ENCODE data around the gene KCNK17. TPM values are rescaled to one million over a fixed set of nuclear protein-coding genes. Genes with fewer than 3 reads are reported as not detected.

KCNK17 gene
- total RNA-seq, 1 experiment from 2014 or later, result not detected

GRCh38 chr6:39363280-39363679, 49.1 kb upstream of the KCNK17 start:
- H3K27ac ChIP-seq (ENCODE audit: low read depth, low read length), result no peak overlapping the region
- no peaks in the 10 kb centered on the region for H3K9me2 ChIP-seq (ENCODE audit: insufficient read depth)
- no peak overlapping the region for H2AFZ ChIP-seq (ENCODE audit: low read depth, low read length, poor library complexity, severe bottlenecking)
- TF ChIP-seq JUND (IDR thresholded peaks at IDR 0.05), result no peak
- no peak for TF ChIP-seq ZBTB33 (IDR thresholded peaks at IDR 0.05; ENCODE audit: extremely low read depth, insufficient replicate concordance, low read length)
- no peak for TF ChIP-seq ELF1 (IDR thresholded peaks at IDR 0.05; ENCODE audit: borderline replicate concordance, low read depth)
- TF ChIP-seq REST (IDR thresholded peaks at IDR 0.05; ENCODE audit: low read depth), result no peak
- TF ChIP-seq RAD21 (IDR thresholded peaks at IDR 0.05; ENCODE audit: low read depth), result no peak
- no peak for TF ChIP-seq ZFX (IDR thresholded peaks at IDR 0.05)
- TF ChIP-seq CTCF (IDR thresholded peaks at IDR 0.05 in 2 of 3, conservative IDR thresholded peaks at IDR 0.05 in 1 of 3; ENCODE audit: borderline replicate concordance in 1 of 3, insufficient read depth in 1 of 3, low read depth in 2 of 3, low read length in 2 of 3), result no peak
- no peak for TF ChIP-seq ATF3 (IDR thresholded peaks at IDR 0.05)
- H3K4me3 ChIP-seq (replicated peaks in 1 of 2; ENCODE audit: low read depth in 1 of 2, low read length in 2 of 2), result no peak overlapping the region
- no peaks in the 10 kb centered on the region for H3K79me2 ChIP-seq (ENCODE audit: insufficient read depth, low read length)
- POLR2A ChIA-PET, result no interaction called here
- H4K20me1 ChIP-seq (ENCODE audit: insufficient read depth), result no peaks in the 10 kb centered on the region
- no peaks in the 10 kb centered on the region for H3K9me3 ChIP-seq (ENCODE audit: control insufficient read depth in 1 of 2, insufficient read depth in 1 of 2, low read depth in 1 of 2, low read length in 2 of 2)
- BruUV-seq (replicated peaks), result no TSS peak
- intact Hi-C loops (cut with micrococcal nuclease), result loop anchor here (5.0 kb wide), 1 partner anchor 944 kb away; no protein-coding TSS in a partner anchor
- H3K36me3 ChIP-seq (ENCODE audit: control insufficient read depth in 1 of 2, insufficient read depth in 2 of 2, low read length in 2 of 2), result no peaks in the 10 kb centered on the region
- no peak overlapping the region for H3K9ac ChIP-seq (ENCODE audit: low read length)
- no peak for ATAC-seq
- H3K4me2 ChIP-seq (ENCODE audit: low read length), result no peak overlapping the region
- peaks cover 0 to 15% of the 10 kb centered on the region in 2 experiments; a peak in 2 of 4 replicates for H3K4me1 ChIP-seq (ENCODE audit: control insufficient read depth in 1 of 2, insufficient read depth in 2 of 2, low read length in 2 of 2)
- RAD21 ChIA-PET (ENCODE audit: low non-redundant PET in 1 of 2, low total read pairs in 2 of 2, uncharacterized antibody in 2 of 2, unreplicated experiment in 2 of 2), result no interaction called here
- CTCF ChIA-PET, result interaction anchor here (0.8 to 1.6 kb wide), 2 partner anchors 13 to 530 kb away, joined by 4 to 6 read pairs; no protein-coding TSS in a partner anchor
- no peaks in the 10 kb centered on the region for H3K27me3 ChIP-seq (ENCODE audit: insufficient read depth, low read length)
- no peak for DNase-seq (ENCODE audit: low read depth, low spot score)
